OCI-LY7 (cell line): ENCODE results near the gene MYO7A. TPM values are rescaled to one million over a fixed set of nuclear protein-coding genes. Genes with fewer than 3 reads are reported as not detected.

Experiments
- BruUV-seq: library from RNA; stranded (reverse); fragments of 400-500 nt; replicated peaks from 2 replicates; lab custom pipeline; 2021; lab: Mats Ljungman, UMichigan
- CTCF ChIA-PET: fragments of 300-600 bp; sonication (Branson Sonifier 250); formaldehyde crosslinking; loops from one replicate; lab custom pipeline; 2022; ENCODE audit warnings: antibody characterized with exemption; ENCODE audit not compliant: unreplicated experiment; lab: Charles Lee
- POLR2A ChIA-PET: fragments of 300-600 bp; sonication (Branson Sonifier 250); formaldehyde crosslinking; loops from one replicate; lab custom pipeline; 2022; ENCODE audit warnings: antibody characterized with exemption; lab: Charles Lee
- DNase-seq: peaks from one replicate; pipeline ENCODE4 v3.0.0-alpha.2; 2015; ENCODE audit warnings: low spot score
- H2AFZ ChIP-seq: fragments of 200-600 bp; sonication (generic), shearing (Covaris generic); 2 replicates; pipeline ENCODE4 v1.6.1; 2014; ENCODE audit warnings: mild to moderate bottlenecking, antibody characterized with exemption, low read length, moderate library complexity
- H3K27ac ChIP-seq: fragments of 200-600 bp; sonication (generic); 2 replicates; pipeline ENCODE4 v1.5.1; 2014; ENCODE audit warnings: mixed run types, low read depth, mild to moderate bottlenecking, moderate library complexity, low read length, inconsistent platforms; ENCODE audit not compliant: poor library complexity, severe bottlenecking
- H3K36me3 ChIP-seq: fragments of 200-600 bp; sonication (generic); 2 replicates; pipeline ENCODE4 v1.6.1; 2014; ENCODE audit warnings: mild to moderate bottlenecking, antibody characterized with exemption, low read length, moderate library complexity, mixed read lengths; ENCODE audit not compliant: insufficient read depth
- H3K4me1 ChIP-seq: fragments of 200-600 bp; sonication (generic); 2 replicates; pipeline ENCODE4 v1.5.1; 2014; ENCODE audit warnings: mild to moderate bottlenecking, low read length; ENCODE audit not compliant: insufficient read depth, poor library complexity, severe bottlenecking
- H3K4me2 ChIP-seq: fragments of 200-600 bp; sonication (generic); 2 replicates; pipeline ENCODE4 v1.6.1; 2014; ENCODE audit warnings: mild to moderate bottlenecking, low read length
- H3K4me3 ChIP-seq: fragments of 200-600 bp; sonication (generic); 2 replicates; pipeline ENCODE4 v1.5.1; 2014; ENCODE audit warnings: mild to moderate bottlenecking, low read depth, low read length; ENCODE audit not compliant: poor library complexity, severe bottlenecking
- H3K79me2 ChIP-seq: fragments of 200-600 bp; sonication (generic); 2 replicates; pipeline ENCODE4 v1.6.1; 2016; ENCODE audit warnings: low read depth, mild to moderate bottlenecking, low read length, moderate library complexity, mixed read lengths; ENCODE audit not compliant: insufficient read depth
- H3K9me2 ChIP-seq: fragments of 200-600 bp; sonication (generic); 2 replicates; pipeline ENCODE4 v1.6.1; 2016; ENCODE audit warnings: mild to moderate bottlenecking, low read length, mixed read lengths; ENCODE audit not compliant: insufficient read depth
- H3K9me3 ChIP-seq: fragments of 200-600 bp; sonication (generic); 2 replicates; pipeline ENCODE4 v1.6.1; 2014; ENCODE audit warnings: mild to moderate bottlenecking, mixed run types, low read length, mixed read lengths
- H4K20me1 ChIP-seq: fragments of 200-600 bp; sonication (generic); 2 replicates; pipeline ENCODE4 v1.6.1; 2014; ENCODE audit warnings: mild to moderate bottlenecking, antibody characterized with exemption, low read length, moderate library complexity, mixed read lengths; ENCODE audit not compliant: insufficient read depth
- CTCF ChIP-seq: fragments of 200-600 bp; sonication (generic); conservative IDR thresholded peaks from 2 replicates; pipeline ENCODE4 v1.5.1; 2014; ENCODE audit warnings: mild to moderate bottlenecking, antibody characterized with exemption, low read length, moderate library complexity, mixed read lengths
- EZH2phosphoT487 ChIP-seq: fragments of 200-600 bp; sonication (generic); IDR thresholded peaks from 2 replicates; pipeline ENCODE4 v1.6.1; 2018; ENCODE audit warnings: low read depth, borderline replicate concordance, mild to moderate bottlenecking, mixed run types, antibody characterized with exemption, low read length, moderate library complexity, mixed read lengths
- intact Hi-C: fragments of 100-400 bp; cut with micrococcal nuclease; formaldehyde crosslinking; loops from one replicate; pipeline ENCODE4 v1.10.0; 2022; ENCODE audit not compliant: unreplicated experiment
- total RNA-seq, 2 experiments: library from RNA; depleted of rRNA in 1 of 2; stranded (reverse); fragments of >200 nt in 1 of 2; shearing (Covaris generic) in 1 of 2; gene quantifications; 2 replicates each; pipeline ENCODE4 v1.2.3, GENCODE V29; 2014 to 2022

MYO7A gene
- total RNA-seq, 2 experiments from 2014 or later = not detected

GRCh38 chr11:77129069-77129841 is 1.2 kb downstream of the MYO7A start:
- Histone ChIP-seq H3K9me2 (no peaks in the 10 kb centered on the region), H3K36me3 (no peaks in the 10 kb centered on the region), H3K9me3 (no peaks in the 10 kb centered on the region), H3K4me3 (no peak overlapping the region), H3K4me1 (peaks cover 11% of the 10 kb centered on the region), H4K20me1 (no peaks in the 10 kb centered on the region), H3K4me2 (no peak overlapping the region), H3K79me2 (no peaks in the 10 kb centered on the region), H2AFZ (no peak overlapping the region), H3K27ac (no peak overlapping the region)
- no peak for DNase-seq
- TF ChIP-seq CTCF = no peak
- TF ChIP-seq EZH2phosphoT487 = no peak
- POLR2A ChIA-PET = no interaction called here
- CTCF ChIA-PET = no interaction called here
- BruUV-seq = no TSS peak
- intact Hi-C loops = no loop called here

- H4K20me1 ChIP-seq = no peaks in the 10 kb centered on the region
- H3K4me1 ChIP-seq = peaks cover 11% of the 10 kb centered on the region
- H3K36me3 ChIP-seq = no peaks in the 10 kb centered on the region
- H3K4me3 ChIP-seq = no peak overlapping the region
- H3K9me3 ChIP-seq = no peaks in the 10 kb centered on the region
- no TSS peak for BruUV-seq
- ChIA-PET POLR2A (interaction anchor here (0.6 kb wide), 1 partner anchor 286 kb away, joined by 3 read pairs; no protein-coding TSS in a partner anchor), CTCF (no interaction called here)
- no peak for DNase-seq
- TF ChIP-seq CTCF = no peak
- TF ChIP-seq EZH2phosphoT487 = no peak
- intact Hi-C loops = no loop called here
- H3K27ac ChIP-seq = no peak overlapping the region
- H3K79me2 ChIP-seq = no peaks in the 10 kb centered on the region
- H3K4me2 ChIP-seq = no peak overlapping the region
- no peaks in the 10 kb centered on the region for H3K9me2 ChIP-seq
- H2AFZ ChIP-seq = no peak overlapping the region
Measured at GRCh38 chr11:77129842-77130756, 2.1 kb downstream of the MYO7A start.
